HEK293 (cell line): ENCODE results near the gene NPVF.

Experiments used
- CTCF ChIA-PET: fragments of 350-600 bp; formaldehyde crosslinking; extraction: SDS; loops from one replicate; lab custom pipeline; 2021; ENCODE audit warnings: antibody characterized with exemption; lab: Yijun Ruan, JAX
- POLR2A ChIA-PET: fragments of 300-600 bp; formaldehyde crosslinking; extraction: SDS; loops from one replicate; lab custom pipeline; 2020; ENCODE audit warnings: antibody characterized with exemption, inconsistent platforms; lab: Yijun Ruan, JAX
- H3K27ac ChIP-seq: fragments of 200-500 bp; sonication (Bioruptor generic); 2 replicates; pipeline ENCODE4 v1.5.1; 2014; ENCODE audit warnings: low read depth, low read length, control low read depth, inconsistent platforms; ENCODE audit errors: extremely low read depth
- H3K36me3 ChIP-seq, 2 experiments: fragments of 200-500 bp in 1 of 2; sonication (Bioruptor generic) in 1 of 2; 1 replicate in 1 of 2; 2 replicates in 1 of 2; pipeline ENCODE4 v1.5.1; 2014 to 2017; ENCODE audit warnings: inconsistent platforms in 2 of 2, low read length in 2 of 2; ENCODE audit not compliant: control insufficient read depth in 2 of 2, insufficient read depth in 1 of 2
- H3K4me1 ChIP-seq: fragments of 200-500 bp; sonication (Bioruptor generic); 2 replicates; pipeline ENCODE4 v1.5.1; 2014; ENCODE audit warnings: mild to moderate bottlenecking, low read length, inconsistent platforms; ENCODE audit not compliant: control insufficient read depth, insufficient read depth
- H3K4me3 ChIP-seq: 2 replicates; pipeline ENCODE4 v1.5.1; 2011; ENCODE audit warnings: low read depth, mild to moderate bottlenecking, control low read depth, low read length, moderate library complexity
- H3K9me3 ChIP-seq: fragments of 200-500 bp; sonication (Bioruptor generic); 2 replicates; pipeline ENCODE4 v1.5.1; 2014; ENCODE audit warnings: low read depth, low read length, inconsistent platforms; ENCODE audit not compliant: control insufficient read depth, insufficient read depth
- EGR2 ChIP-seq: fragments of 450-650 bp; formaldehyde crosslinking; IDR thresholded peaks from 2 replicates; pipeline ENCODE4 v1.5.1; 2016; ENCODE audit warnings: low read depth, missing biosample characterization, missing genetic modification characterization
- KLF8 ChIP-seq: fragments of 450-650 bp; formaldehyde crosslinking; IDR thresholded peaks from 2 replicates; pipeline ENCODE4 v1.5.1; 2016; ENCODE audit warnings: missing biosample characterization, missing genetic modification characterization
- RBAK ChIP-seq: fragments of 450-650 bp; formaldehyde crosslinking; IDR thresholded peaks from 2 replicates; pipeline ENCODE4 v1.5.1; 2016; ENCODE audit warnings: missing biosample characterization, missing genetic modification characterization
- SP2 ChIP-seq: fragments of 450-650 bp; formaldehyde crosslinking; IDR thresholded peaks from 2 replicates; pipeline ENCODE4 v1.5.1; 2016; ENCODE audit warnings: missing biosample characterization, missing genetic modification characterization
- SP3 ChIP-seq: fragments of 450-650 bp; formaldehyde crosslinking; IDR thresholded peaks from 2 replicates; pipeline ENCODE4 v1.5.1; 2016; ENCODE audit warnings: missing biosample characterization, missing genetic modification characterization
- ZFP69B ChIP-seq: fragments of 450-650 bp; formaldehyde crosslinking; IDR thresholded peaks from 2 replicates; pipeline ENCODE4 v1.5.1; 2016; ENCODE audit warnings: missing biosample characterization, missing genetic modification characterization
- ZNF10 ChIP-seq: fragments of 450-650 bp; formaldehyde crosslinking; IDR thresholded peaks from 2 replicates; pipeline ENCODE4 v1.5.1; 2017; ENCODE audit warnings: missing biosample characterization, missing genetic modification characterization
- ZNF114 ChIP-seq: fragments of 450-650 bp; formaldehyde crosslinking; IDR thresholded peaks from 2 replicates; pipeline ENCODE4 v1.5.0; 2017; ENCODE audit warnings: missing biosample characterization, missing genetic modification characterization
- ZNF140 ChIP-seq: fragments of 450-650 bp; formaldehyde crosslinking; IDR thresholded peaks from 2 replicates; pipeline ENCODE4 v1.5.1; 2016; ENCODE audit warnings: missing biosample characterization, missing genetic modification characterization
- ZNF146 ChIP-seq: fragments of 450-650 bp; formaldehyde crosslinking; IDR thresholded peaks from 2 replicates; pipeline ENCODE4 v1.5.1; 2016; ENCODE audit warnings: missing biosample characterization, missing genetic modification characterization
- ZNF16 ChIP-seq: fragments of 450-650 bp; formaldehyde crosslinking; IDR thresholded peaks from 2 replicates; pipeline ENCODE4 v1.5.1; 2016; ENCODE audit warnings: low read depth, missing biosample characterization, missing genetic modification characterization
- ZNF175 ChIP-seq: fragments of 450-650 bp; formaldehyde crosslinking; IDR thresholded peaks from 2 replicates; pipeline ENCODE4 v1.5.1; 2016; ENCODE audit warnings: missing biosample characterization, missing genetic modification characterization
- ZNF311 ChIP-seq: fragments of 450-650 bp; formaldehyde crosslinking; IDR thresholded peaks from 2 replicates; pipeline ENCODE4 v1.5.1; 2017; ENCODE audit warnings: missing biosample characterization, missing genetic modification characterization, borderline replicate concordance
- ZNF324 ChIP-seq: fragments of 450-650 bp; formaldehyde crosslinking; IDR thresholded peaks from 2 replicates; pipeline ENCODE4 v1.5.1; 2016; ENCODE audit warnings: missing biosample characterization, missing genetic modification characterization
- ZNF335 ChIP-seq: fragments of 450-650 bp; formaldehyde crosslinking; conservative IDR thresholded peaks from 2 replicates; pipeline ENCODE4 v1.5.1; 2016; ENCODE audit warnings: missing biosample characterization, missing genetic modification characterization
- ZNF391 ChIP-seq: fragments of 450-650 bp; formaldehyde crosslinking; IDR thresholded peaks from 2 replicates; pipeline ENCODE4 v1.5.1; 2016; ENCODE audit warnings: low read depth, missing biosample characterization, missing genetic modification characterization, borderline replicate concordance
- ZNF433 ChIP-seq: fragments of 450-650 bp; formaldehyde crosslinking; IDR thresholded peaks from 2 replicates; pipeline ENCODE4 v1.5.1; 2016; ENCODE audit warnings: missing biosample characterization, missing genetic modification characterization, low read depth
- ZNF521 ChIP-seq: fragments of 450-650 bp; formaldehyde crosslinking; IDR thresholded peaks from 2 replicates; pipeline ENCODE4 v1.5.1; 2017; ENCODE audit warnings: missing biosample characterization, mild to moderate bottlenecking, missing genetic modification characterization
- ZNF529 ChIP-seq: fragments of 450-650 bp; formaldehyde crosslinking; IDR thresholded peaks from 2 replicates; pipeline ENCODE4 v1.5.1; 2017; ENCODE audit warnings: missing genetic modification characterization, missing biosample characterization; ENCODE audit not compliant: insufficient replicate concordance
- ZNF558 ChIP-seq: fragments of 450-650 bp; formaldehyde crosslinking; IDR thresholded peaks from 2 replicates; pipeline ENCODE4 v1.5.1; 2016; ENCODE audit warnings: missing biosample characterization, missing genetic modification characterization
- ZNF658 ChIP-seq: fragments of 450-650 bp; formaldehyde crosslinking; IDR thresholded peaks from 2 replicates; pipeline ENCODE4; 2016; ENCODE audit warnings: missing biosample characterization, missing genetic modification characterization
- ZNF704 ChIP-seq: fragments of 450-650 bp; formaldehyde crosslinking; IDR thresholded peaks from 2 replicates; pipeline ENCODE4 v1.5.1; 2016; ENCODE audit warnings: missing biosample characterization, missing genetic modification characterization
- ZNF791 ChIP-seq: fragments of 450-650 bp; formaldehyde crosslinking; IDR thresholded peaks from 2 replicates; pipeline ENCODE4 v1.5.1; 2016; ENCODE audit warnings: missing biosample characterization, missing genetic modification characterization
- ZNF843 ChIP-seq: fragments of 450-650 bp; formaldehyde crosslinking; IDR thresholded peaks from 2 replicates; pipeline ENCODE4 v1.5.1; 2016; ENCODE audit warnings: missing biosample characterization, missing genetic modification characterization
- ZSCAN4 ChIP-seq: fragments of 450-650 bp; formaldehyde crosslinking; IDR thresholded peaks from 2 replicates; pipeline ENCODE4 v1.5.1; 2017; ENCODE audit warnings: missing biosample characterization, missing genetic modification characterization
- TF ChIP-seq, protein P1 (sequence below): fragments of 450-650 bp; formaldehyde crosslinking; IDR thresholded peaks from 2 replicates; pipeline ENCODE4 v1.5.1; 2016; ENCODE audit warnings: missing biosample characterization, missing genetic modification characterization
- TF ChIP-seq, protein P2 (sequence below): fragments of 450-650 bp; formaldehyde crosslinking; IDR thresholded peaks from 2 replicates; pipeline ENCODE4 v1.5.1; 2017; ENCODE audit warnings: missing biosample characterization, mild to moderate bottlenecking, missing genetic modification characterization, moderate library complexity

Gene NPVF

GRCh38 chr7:25250386-25250785 is 22.1 kb upstream of the NPVF start:
- no peaks in the 10 kb centered on the region for H3K9me3 ChIP-seq
- ChIA-PET CTCF (interaction anchor here (0.6 to 3.0 kb wide), 4 partner anchors 9 to 173 kb away, joined by 3 to 18 read pairs (median 6); no protein-coding TSS in a partner anchor), POLR2A (no interaction called here)
- H3K27ac ChIP-seq, result no peak overlapping the region
- no peaks in the 10 kb centered on the region for H3K36me3 ChIP-seq
- TF ChIP-seq ZNF521, result no peak
- TF ChIP-seq ZNF146 (tag by site-specific recombination), result no peak
- TF ChIP-seq ZNF311 (tag by site-specific recombination), result no peak
- TF ChIP-seq EGR2, result no peak
- no peak for TF ChIP-seq ZNF791 (tag by site-specific recombination)
- no peak for TF ChIP-seq ZNF175 (tag by site-specific recombination)
- TF ChIP-seq SP3 (tag by site-specific recombination), result no peak
- TF ChIP-seq ZNF658 (tag by site-specific recombination), result no peak
- TF ChIP-seq ZNF335 (tag by site-specific recombination), result no peak
- TF ChIP-seq ZNF843 (tag by site-specific recombination), result no peak
- TF ChIP-seq ZNF558, result no peak
- TF ChIP-seq ZNF433, result no peak
- TF ChIP-seq RBAK (tag by site-specific recombination), result no peak
- TF ChIP-seq ZNF391 (tag by site-specific recombination), result no peak
- no peak for TF ChIP-seq ZNF324 (tag by site-specific recombination)
- H3K4me1 ChIP-seq, result no peaks in the 10 kb centered on the region
- H3K4me3 ChIP-seq, result no peak overlapping the region

GRCh38 chr7:25249772-25250171 is 21.5 kb upstream of the NPVF start:
- Histone ChIP-seq H3K4me1 (no peaks in the 10 kb centered on the region), H3K36me3 (no peaks in the 10 kb centered on the region), H3K27ac (no peak overlapping the region), H3K9me3 (no peaks in the 10 kb centered on the region), H3K4me3 (no peak overlapping the region)
- TF ChIP-seq, protein P1, sequence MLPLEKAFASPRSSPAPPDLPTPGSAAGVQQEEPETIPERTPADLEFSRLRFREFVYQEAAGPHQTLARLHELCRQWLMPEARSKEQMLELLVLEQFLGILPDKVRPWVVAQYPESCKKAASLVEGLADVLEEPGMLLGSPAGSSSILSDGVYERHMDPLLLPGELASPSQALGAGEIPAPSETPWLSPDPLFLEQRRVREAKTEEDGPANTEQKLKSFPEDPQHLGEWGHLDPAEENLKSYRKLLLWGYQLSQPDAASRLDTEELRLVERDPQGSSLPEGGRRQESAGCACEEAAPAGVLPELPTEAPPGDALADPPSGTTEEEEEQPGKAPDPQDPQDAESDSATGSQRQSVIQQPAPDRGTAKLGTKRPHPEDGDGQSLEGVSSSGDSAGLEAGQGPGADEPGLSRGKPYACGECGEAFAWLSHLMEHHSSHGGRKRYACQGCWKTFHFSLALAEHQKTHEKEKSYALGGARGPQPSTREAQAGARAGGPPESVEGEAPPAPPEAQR (tag by site-specific recombination), result no peak
- TF ChIP-seq ZFP69B (tag by site-specific recombination), result no peak
- TF ChIP-seq, protein P2, sequence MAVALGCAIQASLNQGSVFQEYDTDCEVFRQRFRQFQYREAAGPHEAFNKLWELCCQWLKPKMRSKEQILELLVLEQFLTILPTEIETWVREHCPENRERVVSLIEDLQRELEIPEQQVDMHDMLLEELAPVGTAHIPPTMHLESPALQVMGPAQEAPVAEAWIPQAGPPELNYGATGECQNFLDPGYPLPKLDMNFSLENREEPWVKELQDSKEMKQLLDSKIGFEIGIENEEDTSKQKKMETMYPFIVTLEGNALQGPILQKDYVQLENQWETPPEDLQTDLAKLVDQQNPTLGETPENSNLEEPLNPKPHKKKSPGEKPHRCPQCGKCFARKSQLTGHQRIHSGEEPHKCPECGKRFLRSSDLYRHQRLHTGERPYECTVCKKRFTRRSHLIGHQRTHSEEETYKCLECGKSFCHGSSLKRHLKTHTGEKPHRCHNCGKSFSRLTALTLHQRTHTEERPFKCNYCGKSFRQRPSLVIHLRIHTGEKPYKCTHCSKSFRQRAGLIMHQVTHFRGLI (tag by site-specific recombination), result no peak
- no peak for TF ChIP-seq ZNF529
- no peak for TF ChIP-seq ZSCAN4
- TF ChIP-seq ZNF10, result no peak
- no peak for TF ChIP-seq ZNF16 (tag by site-specific recombination)
- no peak for TF ChIP-seq ZNF140
- no peak for TF ChIP-seq ZNF114
- no peak for TF ChIP-seq SP2
- no peak for TF ChIP-seq KLF8 (tag by site-specific recombination)
- TF ChIP-seq ZNF704 (tag by site-specific recombination), result no peak
- POLR2A ChIA-PET, result no interaction called here
- CTCF ChIA-PET, result interaction anchor here (0.6 to 3.0 kb wide), 4 partner anchors 10 to 173 kb away, joined by 3 to 18 read pairs (median 6); no protein-coding TSS in a partner anchor
